Endometrial microvascular endothelial cells (primary cell): ENCODE results near the gene PALM3. TPM values are rescaled to one million over a fixed set of nuclear protein-coding genes. Genes with fewer than 3 reads are reported as not detected.

Experiments
- in situ Hi-C: cut with HindIII; loops from 2 replicates; pipeline ENCODE4 v1.10.0; 2017; ENCODE audit warnings: low sequenced_read_pairs, low pct_unique_long_range_greater_than_20kb; ENCODE audit errors: inconsistent ontology term
- total RNA-seq: library from RNA; depleted of rRNA; stranded (reverse); fragments of >200 nt; gene quantifications from one replicate; pipeline ENCODE4 v1.2.3, GENCODE V29; 2015; ENCODE audit errors: inconsistent ontology term

The PALM3 gene
- total RNA-seq, 1 donor from 2014 or later: not detected

DNA sequence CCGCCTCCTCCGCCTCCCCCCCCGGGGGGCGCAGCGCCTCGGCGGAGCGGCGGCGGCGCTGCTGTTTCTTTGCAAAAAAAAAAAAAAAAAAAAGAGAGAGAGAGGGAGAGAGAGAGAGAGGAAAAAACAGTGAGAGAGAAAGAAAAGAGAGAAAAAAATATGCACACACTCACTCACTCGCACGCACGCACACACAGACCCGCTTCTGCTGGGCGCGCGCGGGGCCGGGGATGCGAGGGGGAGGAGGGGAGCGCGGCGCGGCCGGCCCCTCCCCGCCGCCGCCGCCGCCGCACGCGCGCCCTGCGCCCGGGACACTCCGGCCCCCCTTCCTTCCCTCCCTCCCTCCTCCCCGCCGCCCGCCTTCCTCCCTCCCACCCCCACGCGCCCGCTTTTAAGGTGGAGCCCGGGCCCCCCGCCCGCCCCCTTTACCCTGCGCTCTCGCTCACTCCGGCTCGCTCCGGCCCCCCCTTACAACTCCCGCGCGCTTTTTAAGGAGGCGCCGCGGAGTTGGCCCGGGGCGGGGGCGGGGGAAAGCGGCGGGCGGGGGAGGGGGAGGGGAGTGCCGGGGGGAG lies 28.7 kb upstream of the PALM3 start, which contains the start of gene SAMD1:
TSS of gene SAMD1 (minus strand) at position 243 of the 572 bp plus-strand sequence.
- in situ Hi-C loops: loop anchor here (25.0 kb wide), 1 partner anchor 203 kb away; the partner anchor contains the start of gene NANOS3

DNA sequence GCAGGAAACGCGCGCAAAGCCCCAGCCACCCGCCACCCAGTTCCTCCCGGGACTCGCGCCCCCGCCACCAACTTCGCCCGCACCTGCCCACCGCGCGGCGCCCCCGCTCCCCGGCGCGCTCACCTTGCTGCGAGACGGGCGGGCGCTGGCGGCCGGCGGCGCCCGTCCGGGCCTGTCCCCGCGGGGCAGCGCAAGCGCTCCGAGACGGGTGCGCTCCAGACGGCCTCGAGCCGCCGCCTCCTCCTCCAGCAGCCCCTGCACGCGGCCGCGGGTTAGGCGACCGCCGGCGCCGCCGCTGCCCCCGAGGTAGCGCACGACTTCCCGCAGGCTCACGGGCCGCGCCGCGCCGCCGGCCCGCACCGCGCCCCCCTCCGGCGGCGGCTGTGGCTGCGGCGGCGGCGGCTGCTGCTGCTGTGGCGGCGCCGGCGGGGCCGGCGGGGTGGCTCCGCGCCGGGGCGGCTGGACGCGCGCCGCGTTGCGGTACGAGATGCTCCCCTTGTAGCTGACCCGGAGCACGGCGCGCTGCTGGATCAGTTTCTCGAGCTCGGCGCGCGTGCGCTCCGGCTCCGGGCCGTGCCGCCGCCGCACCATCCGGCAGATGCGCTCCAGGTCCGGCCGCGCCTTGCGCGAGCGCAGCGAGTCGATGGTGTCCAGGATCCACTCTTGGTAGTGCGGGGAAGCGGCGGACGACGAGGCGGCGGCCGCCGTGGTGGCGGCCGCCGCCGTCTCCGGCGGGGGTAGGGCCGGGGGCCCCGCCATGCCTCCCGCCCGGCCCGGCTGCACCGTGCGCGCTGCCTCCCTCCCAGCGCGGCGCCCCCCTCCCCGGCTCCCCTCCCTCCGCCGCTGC lies 28.0 kb upstream of the PALM3 start:
- in situ Hi-C loops: loop anchor here (25.0 kb wide), 1 partner anchor 203 kb away; the partner anchor contains the start of gene NANOS3

- in situ Hi-C loops: loop anchor here (25.0 kb wide), 1 partner anchor 202 kb away; the partner anchor contains the start of gene NANOS3
Observed at GRCh38 chr19:14089412-14089661, 27.5 kb upstream of the PALM3 start.

DNA sequence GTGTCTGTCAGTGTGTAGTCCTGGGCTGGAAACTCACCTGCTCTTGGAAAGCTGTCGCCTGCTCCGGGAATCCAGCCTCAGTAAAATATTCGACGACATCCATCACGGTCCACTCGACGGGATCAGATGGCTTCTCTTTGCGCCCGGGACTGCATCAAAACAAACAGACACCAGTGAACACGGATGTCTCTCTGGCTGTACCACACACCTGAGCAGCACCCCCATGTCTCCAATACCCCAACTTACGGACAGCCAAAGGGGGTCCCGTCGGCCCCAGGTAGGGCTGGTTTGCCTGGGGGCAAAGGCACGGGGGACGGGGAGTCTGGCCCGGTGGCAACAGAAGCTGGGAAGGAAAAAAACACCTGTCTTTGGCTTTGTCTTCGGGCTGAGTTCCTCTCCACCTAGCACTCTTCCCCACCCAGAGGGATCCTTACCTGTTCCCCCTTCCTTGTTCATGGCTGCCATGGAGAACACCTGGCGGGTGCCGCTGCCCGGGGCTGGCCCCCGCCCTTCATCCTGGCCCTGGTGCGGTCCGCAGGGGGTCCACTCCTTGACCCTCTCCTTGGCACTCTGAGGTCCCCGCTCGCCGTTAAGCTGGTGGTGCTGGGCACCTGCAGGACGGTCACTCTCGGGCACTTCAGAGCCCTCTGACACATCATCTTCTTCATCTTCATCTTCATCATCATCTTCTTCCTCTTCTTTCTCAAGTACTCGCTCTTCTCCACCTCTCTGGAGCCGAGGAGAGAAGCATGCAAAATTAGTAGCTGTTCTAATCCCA lies 26.9 kb upstream of the PALM3 start:
- in situ Hi-C loops: loop anchor here (25.0 kb wide), 1 partner anchor 202 kb away; the partner anchor contains the start of gene NANOS3

GRCh38 chr19:14086098-14086497 lies 24.2 kb upstream of the PALM3 start:
- in situ Hi-C loops: loop anchor here (25.0 kb wide), 1 partner anchor 199 kb away; the partner anchor contains the start of gene NANOS3

DNA sequence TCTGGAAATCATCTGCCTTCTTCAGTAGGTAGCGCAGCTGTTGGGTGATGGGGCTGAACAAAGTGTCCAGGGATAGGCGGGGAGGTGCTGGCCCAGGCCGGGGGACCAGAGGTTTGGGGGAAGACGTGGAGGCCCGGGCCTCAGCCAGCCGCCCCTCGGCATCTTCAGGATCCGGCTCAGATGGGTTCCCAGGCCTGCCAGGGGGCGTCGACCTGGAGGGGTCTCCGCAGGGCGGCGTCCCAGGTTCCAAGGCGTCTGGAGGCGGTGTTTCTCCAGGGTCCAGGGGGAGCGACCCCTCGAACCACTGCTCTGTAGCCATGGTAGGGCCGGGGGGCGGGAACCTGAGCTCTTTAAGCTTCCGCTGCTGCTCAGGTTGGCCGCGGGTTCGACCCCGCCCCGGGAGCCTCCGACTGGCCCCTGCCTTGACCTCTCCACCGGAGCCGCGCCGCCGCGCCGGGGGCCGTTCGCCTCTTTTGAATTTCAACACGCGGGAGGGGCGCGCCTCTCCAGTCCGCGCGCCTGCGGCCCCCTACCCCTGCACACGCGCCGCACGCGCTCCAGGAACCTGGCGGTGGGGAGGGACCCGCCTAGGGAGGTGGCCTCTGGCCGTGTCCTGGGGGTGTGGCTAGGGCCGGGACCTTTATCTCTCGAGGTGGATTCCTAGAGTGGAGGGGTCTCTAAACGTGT lies 23.6 kb upstream of the PALM3 start, which contains the start of gene C19orf67:
TSS of gene C19orf67 (minus strand) at position 475 of the 687 bp plus-strand sequence. CDS start at position 319, 156 bp downstream.
- in situ Hi-C loops: loop anchor here (25.0 kb wide), 1 partner anchor 198 kb away; the partner anchor contains the start of gene NANOS3

GRCh38 chr19:14082675-14082960 lies 20.7 kb upstream of the PALM3 start:
- in situ Hi-C loops: loop anchor here (25.0 kb wide), 1 partner anchor 195 kb away; the partner anchor contains the start of gene NANOS3

DNA sequence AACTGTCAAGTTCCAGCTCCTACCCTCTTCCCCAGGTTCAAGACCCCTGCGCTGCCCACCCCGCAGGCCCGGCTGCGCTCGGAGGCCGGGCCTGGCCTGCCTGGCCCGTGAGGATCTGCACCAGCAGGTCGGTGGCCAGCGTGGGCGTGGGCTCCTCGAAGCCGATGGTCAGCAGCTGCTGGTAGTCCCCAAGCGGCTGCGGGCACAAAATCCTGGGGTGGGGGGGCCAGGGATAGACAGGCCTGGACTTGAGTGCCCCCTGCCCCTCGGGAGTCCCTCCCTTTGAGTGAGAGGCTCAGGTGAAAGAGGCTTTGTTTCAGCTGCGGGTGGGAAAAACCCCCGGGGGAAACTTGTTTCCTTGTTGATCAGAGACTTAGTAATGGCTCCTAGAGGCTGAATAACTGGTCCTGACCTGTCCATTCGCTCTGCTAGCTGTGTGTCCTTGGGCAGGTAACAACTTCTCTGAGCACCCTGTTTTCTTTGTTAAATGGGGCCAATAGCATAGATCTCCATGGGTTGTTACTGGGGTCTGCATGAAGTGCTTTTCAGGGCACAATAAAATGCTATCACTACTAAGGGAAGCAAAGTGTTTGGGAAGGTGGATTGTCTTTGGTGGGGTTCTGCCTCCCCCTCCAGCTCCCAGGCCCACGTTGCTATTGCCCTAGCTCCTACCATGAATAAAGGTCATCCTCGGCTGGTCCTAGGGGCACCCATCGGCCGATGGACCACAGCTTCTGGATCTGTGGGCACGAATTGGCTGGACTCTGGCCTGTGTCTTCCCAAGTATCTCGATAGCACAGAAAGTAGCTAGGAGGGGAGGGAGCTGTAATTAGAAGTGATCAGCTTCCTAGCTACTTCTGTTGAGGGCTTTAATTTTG lies 20.2 kb upstream of the PALM3 start:
- in situ Hi-C loops: loop anchor here (25.0 kb wide), 1 partner anchor 195 kb away; the partner anchor contains the start of gene NANOS3

- in situ Hi-C loops: loop anchor here (25.0 kb wide), 1 partner anchor 194 kb away; the partner anchor contains the start of gene NANOS3
Observed at GRCh38 chr19:14080887-14081796, 19.3 kb upstream of the PALM3 start.

DNA sequence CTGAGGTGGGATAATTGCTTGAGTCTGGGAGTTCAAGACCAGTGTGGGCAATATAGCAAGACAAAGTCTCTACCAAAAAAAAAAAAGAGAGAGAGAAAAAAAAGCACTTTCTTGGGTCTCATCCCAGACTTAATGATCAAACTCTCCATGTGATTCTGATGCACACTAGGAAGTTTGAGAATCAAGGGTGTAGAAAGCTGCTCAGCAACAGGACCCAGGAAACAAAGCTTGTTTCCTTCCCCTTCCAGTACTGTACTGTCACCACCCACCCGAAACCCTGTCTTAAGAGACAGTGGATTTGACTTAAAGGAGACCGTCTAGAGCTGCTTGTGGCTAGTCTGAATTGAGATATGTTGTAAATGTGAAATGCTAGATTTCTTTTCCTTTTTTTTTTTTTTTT lies 16.5 kb upstream of the PALM3 start:
- in situ Hi-C loops: loop anchor here (25.0 kb wide), 1 partner anchor 191 kb away; the partner anchor contains the start of gene NANOS3

DNA sequence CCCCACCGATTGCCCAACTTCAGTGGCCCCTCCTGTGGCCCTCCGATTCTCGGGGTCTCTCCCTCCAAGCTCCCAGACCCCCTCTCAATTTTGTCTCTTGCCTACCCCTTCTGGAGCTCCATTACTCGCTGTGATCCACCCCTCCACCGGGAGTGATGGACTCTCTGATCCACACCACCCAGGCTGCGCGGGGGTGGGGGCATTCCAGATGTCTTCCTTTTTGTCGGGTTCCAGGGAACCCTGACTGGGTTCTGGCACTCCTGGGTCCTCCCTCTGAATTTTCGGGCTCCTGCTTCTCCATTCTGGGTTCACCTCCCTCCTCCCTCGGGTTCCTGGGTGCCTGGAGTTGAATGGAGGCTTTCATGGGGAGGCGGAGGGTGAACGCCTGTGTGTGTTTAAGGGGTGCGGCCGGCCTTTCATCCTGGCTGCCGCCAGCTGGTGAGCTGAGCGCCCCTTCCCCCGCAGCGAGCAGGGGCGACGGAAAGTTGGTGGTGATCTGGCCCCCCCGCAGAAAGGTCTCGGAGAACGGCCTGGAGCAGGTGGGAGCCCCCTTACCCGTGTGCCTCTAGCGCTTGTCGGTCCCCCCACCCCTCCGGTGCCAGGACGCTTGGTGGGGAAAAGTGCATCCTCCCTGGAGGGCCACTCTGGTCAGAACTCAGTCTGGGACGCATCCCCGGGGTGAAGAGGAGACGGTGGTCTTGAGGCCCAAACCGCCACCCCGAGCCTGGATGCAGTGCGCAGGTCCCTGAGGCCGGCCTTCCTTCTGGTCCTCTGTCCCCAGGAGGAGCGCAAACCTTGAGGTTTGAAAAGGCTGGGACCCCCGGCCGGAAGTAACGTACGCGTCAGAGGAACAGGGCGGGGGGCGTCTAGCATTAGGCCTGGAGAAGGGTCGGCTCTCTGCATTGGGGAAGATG lies 12.3 kb upstream of the PALM3 start:
- in situ Hi-C loops: no loop called here

GRCh38 chr19:14073261-14073924 lies 11.5 kb upstream of the PALM3 start:
- in situ Hi-C loops: no loop called here

- in situ Hi-C loops: no loop called here
Observed at GRCh38 chr19:14072535-14073260, 10.8 kb upstream of the PALM3 start, which contains the start of gene MISP3. MISP3 (plus strand) TSS chr19:14072786; CDS start chr19:14073310, 524 bp downstream.

DNA sequence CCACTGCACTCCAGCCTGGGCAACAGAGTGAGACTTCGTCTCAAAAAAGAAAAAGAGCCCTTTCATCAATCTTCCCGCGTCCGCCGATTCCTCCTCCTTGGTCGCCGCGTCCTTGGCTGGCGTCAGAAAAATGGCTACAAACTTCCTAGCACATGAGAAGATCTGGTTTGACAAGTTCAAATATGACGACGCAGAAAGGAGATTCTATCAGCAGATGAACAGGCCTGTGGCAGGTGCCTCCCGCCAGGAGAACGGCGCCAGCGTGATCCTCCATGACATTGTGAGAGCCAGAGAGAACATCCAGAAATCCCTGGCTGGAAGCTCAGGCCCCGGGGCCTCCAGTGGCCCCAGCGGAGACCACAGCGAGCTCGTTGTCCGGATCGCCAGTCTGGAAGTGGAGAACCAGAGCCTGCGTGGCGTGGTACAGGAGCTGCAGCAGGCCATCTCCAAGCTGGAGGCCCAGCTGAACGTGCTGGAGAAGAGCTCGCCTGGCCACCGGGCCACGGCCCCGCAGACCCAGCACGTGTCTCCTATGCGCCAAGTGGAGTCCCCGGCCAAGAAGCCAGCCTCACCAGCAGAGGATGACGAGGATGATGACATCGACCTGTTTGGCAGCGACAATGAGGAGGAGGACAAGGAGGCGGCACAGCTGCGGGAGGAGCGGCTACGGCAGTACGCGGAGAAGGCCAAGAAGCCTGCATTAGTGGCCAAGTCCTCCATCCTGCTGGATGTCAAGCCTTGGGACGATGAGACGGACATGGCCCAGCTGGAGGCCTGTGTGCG lies 8.6 kb upstream of the PALM3 start:
- in situ Hi-C loops: no loop called here
